HG03060 (cell line): Measurements from ENCODE around the gene ZG16.

Experiments
- ATAC-seq: cut with Tn5 transposase; IDR thresholded peaks from one replicate; pipeline ENCODE4 v1.9.1; 2021; ENCODE audit warnings: low read depth, moderate number of reproducible peaks; ENCODE audit not compliant: unreplicated experiment

ZG16 gene

DNA sequence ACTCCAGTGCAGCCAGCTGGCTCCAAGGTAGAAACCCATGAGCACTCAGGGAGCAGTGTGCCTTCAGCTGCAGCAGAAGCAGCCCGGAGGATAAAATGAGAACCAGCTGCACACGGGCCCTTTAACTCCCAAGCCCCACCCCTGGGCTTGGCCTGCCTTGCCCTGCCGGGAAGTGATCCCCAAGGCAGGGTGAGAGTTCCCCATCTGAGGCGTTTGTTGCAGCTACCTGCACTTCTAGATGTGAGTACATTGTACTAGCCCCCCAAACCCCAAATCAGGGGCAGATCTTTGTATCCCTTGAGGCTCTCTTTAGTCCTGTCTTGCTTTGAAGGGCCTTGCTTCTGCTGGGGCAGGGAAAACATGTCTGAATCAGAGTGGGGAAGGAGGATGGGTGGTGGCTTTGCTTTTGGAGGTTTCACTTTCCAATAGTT is 42.2 kb downstream of the ZG16 start, which contains the start of gene MVP:
Gene MVP (plus strand): TSS at position 192 of the 431 bp plus-strand sequence. CDS start 10,088 bp downstream, outside the sequence.
- no peak for ATAC-seq

- ATAC-seq = no peak
Measured at GRCh38 chr16:29820730-29821642, 42.9 kb downstream of the ZG16 start.

GRCh38 chr16:29821643-29822115 is 43.6 kb downstream of the ZG16 start:
- ATAC-seq = no peak

- ATAC-seq = no peak
Measured at GRCh38 chr16:29824589-29825144, 46.6 kb downstream of the ZG16 start.

DNA sequence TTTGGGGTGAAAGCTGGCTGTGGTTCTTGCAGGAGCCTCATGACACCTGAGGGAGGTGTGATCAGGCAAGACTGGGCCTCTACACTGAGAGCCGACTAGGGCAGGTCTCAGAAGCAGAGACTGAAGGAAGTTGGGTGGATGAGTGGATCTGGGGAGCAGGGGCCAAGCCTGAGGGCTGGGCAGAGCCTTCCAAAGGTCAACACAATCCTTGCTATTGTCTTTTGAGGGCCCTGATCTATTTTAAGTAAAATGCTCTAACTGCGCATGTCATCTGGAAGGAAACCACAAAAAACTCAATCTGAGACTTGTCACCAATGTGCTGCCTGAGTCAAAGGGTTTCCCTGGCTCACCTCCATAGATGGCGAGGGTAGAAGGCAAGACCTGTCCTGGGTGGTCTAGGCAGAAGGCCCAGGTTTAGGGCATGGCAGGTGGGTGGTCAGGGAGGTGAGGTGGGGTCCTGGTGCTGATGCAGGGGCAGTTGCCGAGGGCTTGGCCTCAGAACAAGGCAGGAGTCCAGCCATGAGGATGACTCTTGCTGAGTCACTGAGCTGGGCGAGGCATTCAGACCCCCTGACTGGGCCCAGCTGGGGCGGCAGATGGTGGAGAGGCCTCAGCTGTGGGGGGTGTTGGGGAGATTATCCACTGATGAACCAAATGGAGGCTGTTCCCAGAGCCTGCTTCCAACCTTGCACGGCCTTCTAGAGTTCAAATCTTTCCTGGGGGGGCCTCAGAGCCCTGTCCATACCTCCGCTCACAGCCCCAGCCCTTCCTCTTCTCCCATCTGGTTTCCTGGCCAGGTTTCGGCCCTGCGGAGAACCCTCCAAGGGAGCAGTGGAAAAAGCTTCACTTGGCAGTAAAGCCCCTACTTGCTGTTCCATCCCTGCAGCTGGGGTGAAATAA is 47.3 kb downstream of the ZG16 start:
- ATAC-seq = no peak

DNA sequence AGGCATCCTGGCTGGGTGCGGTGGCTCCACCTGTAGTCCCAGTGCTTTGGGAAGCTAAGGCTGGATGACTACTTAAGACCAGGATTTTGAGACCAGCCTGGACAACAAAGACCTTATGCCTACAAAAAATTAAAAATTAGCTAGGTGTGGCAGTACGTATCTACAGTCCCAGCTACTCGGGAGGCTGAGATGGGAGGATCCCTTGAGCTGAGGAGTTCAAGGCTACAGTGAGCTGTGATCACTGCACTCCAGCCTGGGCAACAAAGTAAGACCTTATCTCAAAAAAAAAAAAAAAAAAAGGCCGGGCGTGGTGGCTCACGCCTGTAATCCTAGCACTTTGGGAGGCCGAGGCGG is 48.3 kb downstream of the ZG16 start:
- no peak for ATAC-seq

- ATAC-seq = no peak
Measured at GRCh38 chr16:29830774-29831173, 52.7 kb downstream of the ZG16 start.

DNA sequence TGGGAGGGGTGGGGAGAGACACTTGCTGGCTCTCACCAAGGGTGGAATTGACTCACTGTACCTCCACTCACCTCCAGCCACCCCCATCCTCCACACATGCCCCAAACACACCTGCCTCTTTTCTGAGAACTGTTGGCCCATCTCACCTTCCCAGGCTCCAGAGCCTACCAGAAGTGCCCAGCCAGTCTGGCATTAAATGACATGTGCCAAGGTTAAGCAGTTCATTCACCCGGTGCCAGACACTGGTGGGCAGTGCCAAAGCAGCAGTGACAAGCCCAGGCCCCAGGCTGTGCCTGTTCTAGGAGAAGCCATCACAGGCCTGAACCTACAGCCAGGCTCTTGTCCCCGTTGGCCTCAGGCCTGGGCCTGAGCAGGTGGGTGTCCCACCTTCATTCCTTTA is 53.4 kb downstream of the ZG16 start:
- no peak for ATAC-seq
